OCI-LY1 (cell line): ENCODE measurements around the gene MAP2K1.

ENCODE experiments used
- EZH2 ChIP-seq: fragments of 200-600 bp; sonication (generic), shearing (Covaris generic); IDR thresholded peaks from 2 replicates; pipeline ENCODE4 v1.8.0; 2017; ENCODE audit warnings: borderline replicate concordance, mixed run types, mild to moderate bottlenecking, antibody characterized with exemption, low read length, moderate library complexity, mixed read lengths
- TF ChIP-seq, protein P1 (sequence below): fragments of 200-600 bp; sonication (generic), shearing (Covaris generic); IDR thresholded peaks from 2 replicates; pipeline ENCODE4 v1.5.1; 2017; ENCODE audit warnings: mild to moderate bottlenecking, antibody characterized with exemption, low read length, moderate library complexity, mixed read lengths

GRCh38 chr15:66524838-66525237 lies 138.1 kb downstream of the MAP2K1 start:
- TF ChIP-seq, protein P1, sequence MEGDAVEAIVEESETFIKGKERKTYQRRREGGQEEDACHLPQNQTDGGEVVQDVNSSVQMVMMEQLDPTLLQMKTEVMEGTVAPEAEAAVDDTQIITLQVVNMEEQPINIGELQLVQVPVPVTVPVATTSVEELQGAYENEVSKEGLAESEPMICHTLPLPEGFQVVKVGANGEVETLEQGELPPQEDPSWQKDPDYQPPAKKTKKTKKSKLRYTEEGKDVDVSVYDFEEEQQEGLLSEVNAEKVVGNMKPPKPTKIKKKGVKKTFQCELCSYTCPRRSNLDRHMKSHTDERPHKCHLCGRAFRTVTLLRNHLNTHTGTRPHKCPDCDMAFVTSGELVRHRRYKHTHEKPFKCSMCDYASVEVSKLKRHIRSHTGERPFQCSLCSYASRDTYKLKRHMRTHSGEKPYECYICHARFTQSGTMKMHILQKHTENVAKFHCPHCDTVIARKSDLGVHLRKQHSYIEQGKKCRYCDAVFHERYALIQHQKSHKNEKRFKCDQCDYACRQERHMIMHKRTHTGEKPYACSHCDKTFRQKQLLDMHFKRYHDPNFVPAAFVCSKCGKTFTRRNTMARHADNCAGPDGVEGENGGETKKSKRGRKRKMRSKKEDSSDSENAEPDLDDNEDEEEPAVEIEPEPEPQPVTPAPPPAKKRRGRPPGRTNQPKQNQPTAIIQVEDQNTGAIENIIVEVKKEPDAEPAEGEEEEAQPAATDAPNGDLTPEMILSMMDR: no peak
- TF ChIP-seq EZH2: no peak
